Liver (tissue), 9 donors: Measurements from ENCODE around the gene ZNF653. TPM values are rescaled to one million over a fixed set of nuclear protein-coding genes. Genes with fewer than 3 reads are reported as not detected.

Experiments used
- DNase-seq: peaks from one replicate; pipeline ENCODE4 v3.0.0-alpha.2; 2017; ENCODE audit warnings: low spot score
- H3K27ac ChIP-seq, 2 donors: one replicate each; pipeline ENCODE4 v1.7.0; 2013; ENCODE audit warnings: inconsistent platforms in 2 of 2, low read length in 2 of 2, control low read depth in 1 of 2, low read depth in 1 of 2, mild to moderate bottlenecking in 1 of 2
- H3K27me3 ChIP-seq, 4 donors: one replicate each; pipeline versions ENCODE4 v1.6.1 to v1.7.0; 2013; ENCODE audit warnings: low read length in 3 of 4, inconsistent platforms in 1 of 4, mild to moderate bottlenecking in 1 of 4, moderate library complexity in 1 of 4; ENCODE audit not compliant: control insufficient read depth in 4 of 4, insufficient read depth in 4 of 4
- H3K36me3 ChIP-seq, 4 donors: one replicate each; pipeline versions ENCODE4 v1.6.1 to v1.7.0; 2013; ENCODE audit warnings: low read length in 3 of 4, mild to moderate bottlenecking in 3 of 4, low read depth in 1 of 4, moderate library complexity in 1 of 4; ENCODE audit not compliant: control insufficient read depth in 4 of 4, insufficient read depth in 3 of 4
- H3K4me1 ChIP-seq, 4 donors: one replicate each; pipeline versions ENCODE4 v1.6.1 to v1.7.0; 2013; ENCODE audit warnings: low read length in 3 of 4, mild to moderate bottlenecking in 3 of 4, moderate library complexity in 1 of 4; ENCODE audit not compliant: control insufficient read depth in 4 of 4, insufficient read depth in 4 of 4
- H3K4me3 ChIP-seq, 3 donors: one replicate each; pipeline versions ENCODE4 v1.6.1 to v1.7.0; 2013; ENCODE audit warnings: low read length in 3 of 3, control low read depth in 1 of 3, low read depth in 1 of 3, mild to moderate bottlenecking in 1 of 3
- H3K9ac ChIP-seq, 2 donors: one replicate each; pipeline ENCODE4 v1.7.0; 2013; ENCODE audit warnings: low read length in 2 of 2, mild to moderate bottlenecking in 2 of 2, moderate library complexity in 2 of 2, control low read depth in 1 of 2, low read depth in 1 of 2
- H3K9me3 ChIP-seq, 4 donors: one replicate each; pipeline versions ENCODE4 v1.6.1 to v1.7.0; 2013; ENCODE audit warnings: low read length in 3 of 4; ENCODE audit not compliant: control insufficient read depth in 4 of 4
- ATF3 ChIP-seq: IDR thresholded peaks from 2 replicates; pipeline ENCODE4 v1.6.1; 2016; ENCODE audit warnings: antibody characterized with exemption
- CTCF ChIP-seq: fragments of 150-350 bp; IDR thresholded peaks from 2 replicates; pipeline ENCODE4 v1.5.1; 2017; ENCODE audit warnings: improper control_type of control experiment, low read depth, low read length; ENCODE audit not compliant: missing input control
- EGR1 ChIP-seq, 2 donors: IDR thresholded peaks; 2 replicates each; pipeline ENCODE4 v1.6.1; 2016 to 2018; ENCODE audit warnings: antibody characterized with exemption in 2 of 2, low read depth in 2 of 2
- FOXA1 ChIP-seq: IDR thresholded peaks from 2 replicates; pipeline ENCODE4 v1.6.1; 2016; ENCODE audit warnings: antibody characterized with exemption
- FOXA2 ChIP-seq: IDR thresholded peaks from 2 replicates; pipeline ENCODE4 v1.6.1; 2016; ENCODE audit warnings: antibody characterized with exemption
- GABPA ChIP-seq, 2 donors: IDR thresholded peaks in 1 of 2; conservative IDR thresholded peaks in 1 of 2; 2 replicates each; pipeline ENCODE4 v1.6.1; 2016; ENCODE audit warnings: antibody characterized with exemption in 2 of 2, mild to moderate bottlenecking in 1 of 2, moderate library complexity in 1 of 2
- HNF4A ChIP-seq, 2 donors: conservative IDR thresholded peaks; 2 replicates each; pipeline ENCODE4 v1.6.1; 2016; ENCODE audit warnings: antibody characterized with exemption in 2 of 2, mild to moderate bottlenecking in 2 of 2
- HNF4G ChIP-seq: IDR thresholded peaks from 2 replicates; pipeline ENCODE4 v1.6.1; 2016; ENCODE audit warnings: antibody characterized with exemption
- JUND ChIP-seq, 2 donors: IDR thresholded peaks; 2 replicates each; pipeline ENCODE4 v1.6.1; 2016; ENCODE audit warnings: antibody characterized with exemption in 2 of 2
- MAX ChIP-seq: IDR thresholded peaks from 2 replicates; pipeline ENCODE4 v1.6.1; 2016; ENCODE audit warnings: antibody characterized with exemption
- NR2F2 ChIP-seq: IDR thresholded peaks from 2 replicates; pipeline ENCODE4 v1.6.1; 2016; ENCODE audit warnings: antibody characterized with exemption
- REST ChIP-seq: IDR thresholded peaks from 2 replicates; pipeline ENCODE4 v1.6.1; 2016; ENCODE audit warnings: antibody characterized with exemption, mild to moderate bottlenecking
- SP1 ChIP-seq: IDR thresholded peaks from 2 replicates; pipeline ENCODE4 v1.6.1; 2018; ENCODE audit warnings: antibody characterized with exemption, mild to moderate bottlenecking
- TAF1 ChIP-seq: conservative IDR thresholded peaks from 2 replicates; pipeline ENCODE4 v1.6.1; 2016; ENCODE audit warnings: antibody characterized with exemption, mild to moderate bottlenecking
- YY1 ChIP-seq: IDR thresholded peaks from 2 replicates; pipeline ENCODE4 v1.6.1; 2016; ENCODE audit warnings: antibody characterized with exemption, mild to moderate bottlenecking
- ZBTB33 ChIP-seq: IDR thresholded peaks from 2 replicates; pipeline ENCODE4 v1.6.1; 2016; ENCODE audit warnings: antibody characterized with exemption
- WGBS: extraction: QIAGEN DNeasy Blood & Tissue Kit; methylation state at CpG from one replicate; pipeline ENCODE4 v1.1.7; 2013; 5-methylcytosine and 5-hydroxymethylcytosine counted together
- polyA plus RNA-seq, 2 donors: library from polyadenylated mRNA; stranded (reverse) in 1 of 2; unstranded in 1 of 2; fragments of 200-250 nt in 1 of 2; fragments of >200 nt in 1 of 2; fragmentation: Nextera tagmentation in 1 of 2; extraction: Ambion mirVana in 1 of 2; gene quantifications; one replicate each; pipeline versions ENCODE4 v1.2.1 to v1.2.3, GENCODE V29; 2013 to 2015
- total RNA-seq, 2 donors: library from RNA; depleted of rRNA; stranded (reverse); fragments of >200 nt; gene quantifications; one replicate each; pipeline ENCODE4 v1.2.3, GENCODE V29; 2014
- donor health status: healthy.
- donor health status: healthy.
- donor health status: healthy.
- donor health status: healthy.
- donor health status: healthy.

ZNF653 gene
- total and polyA plus RNA-seq, 4 donors, result 1.3 to 4.6 (median 3.1) TPM

GRCh38 chr19:11510444-11510843 lies 4.8 kb upstream of the ZNF653 start:
- peaks cover 3 to 6% (median 6%) of the 10 kb centered on the region in 4 donors for H3K4me1 ChIP-seq
- no peak overlapping the region for H3K27ac ChIP-seq
- no peak overlapping the region for H3K9ac ChIP-seq
- H3K4me3 ChIP-seq, result no peak overlapping the region
- 97% methylated on average over 8 of the region's 8 CpGs for WGBS
- H3K36me3 ChIP-seq, result peaks cover 0 to 27% (median 3%) of the 10 kb centered on the region in 4 donors
- no peak for TF ChIP-seq ZBTB33
- no peak for TF ChIP-seq CTCF
- TF ChIP-seq REST, result no peak
- no peak for TF ChIP-seq TAF1
- no peak for TF ChIP-seq FOXA2
- TF ChIP-seq EGR1 (IDR thresholded peaks at IDR 0.05; ENCODE audit: low read depth in 2 of 2), result no peak
- no peak for TF ChIP-seq HNF4A (conservative IDR thresholded peaks at IDR 0.05)
- TF ChIP-seq YY1, result no peak
- no peaks in the 10 kb centered on the region for H3K27me3 ChIP-seq
- H3K9me3 ChIP-seq, result no peaks in the 10 kb centered on the region
- DNase-seq, result no peak

- no peak overlapping the region for H3K4me3 ChIP-seq
- H3K27ac ChIP-seq, result no peak overlapping the region
- no peaks in the 10 kb centered on the region for H3K9me3 ChIP-seq
- peaks cover 5 to 14% (median 12%) of the 10 kb centered on the region in 4 donors for H3K4me1 ChIP-seq
- H3K27me3 ChIP-seq, result no peaks in the 10 kb centered on the region
- WGBS, result 92% methylated on average over 18 of the region's 18 CpGs
- DNase-seq, result no peak
- H3K9ac ChIP-seq, result no peak overlapping the region
- peaks cover 0 to 15% (median 2%) of the 10 kb centered on the region in 4 donors for H3K36me3 ChIP-seq
- TF ChIP-seq TAF1 (no peak), NR2F2 (no peak), EGR1 (IDR thresholded peaks at IDR 0.05; ENCODE audit: low read depth in 2 of 2) (no peak), ATF3 (no peak), GABPA (IDR thresholded peaks at IDR 0.05 in 1 of 2, conservative IDR thresholded peaks at IDR 0.05 in 1 of 2) (no peak), MAX (no peak), JUND (IDR thresholded peaks at IDR 0.05) (no peak), FOXA2 (no peak), YY1 (no peak), HNF4A (conservative IDR thresholded peaks at IDR 0.05) (no peak), CTCF (no peak), SP1 (no peak), HNF4G (no peak), REST (no peak), FOXA1 (no peak)
These were observed 1.9 kb upstream of the ZNF653 start for GRCh38 chr19:11507370-11508078.
